Measurements from ENCODE around the gene PIGC.
A peak's percentile ranks its signal among the peaks of the same experiment; 100 is the strongest.
"Not testable (repeated sequence)": the region's sequence is repeated elsewhere in the genome, so short reads cannot be mapped to it uniquely, and the experiment has no call there.

The PIGC gene

GRCh38 chr1:172465617-172466016, 21.7 kb upstream of the PIGC start:
- no peak for DNase-seq

- no peak for DNase-seq
Observed at GRCh38 chr1:172460887-172461315, 17.0 kb upstream of the PIGC start.

- no peak for DNase-seq
Observed at GRCh38 chr1:172460177-172460576, 16.3 kb upstream of the PIGC start.

DNA sequence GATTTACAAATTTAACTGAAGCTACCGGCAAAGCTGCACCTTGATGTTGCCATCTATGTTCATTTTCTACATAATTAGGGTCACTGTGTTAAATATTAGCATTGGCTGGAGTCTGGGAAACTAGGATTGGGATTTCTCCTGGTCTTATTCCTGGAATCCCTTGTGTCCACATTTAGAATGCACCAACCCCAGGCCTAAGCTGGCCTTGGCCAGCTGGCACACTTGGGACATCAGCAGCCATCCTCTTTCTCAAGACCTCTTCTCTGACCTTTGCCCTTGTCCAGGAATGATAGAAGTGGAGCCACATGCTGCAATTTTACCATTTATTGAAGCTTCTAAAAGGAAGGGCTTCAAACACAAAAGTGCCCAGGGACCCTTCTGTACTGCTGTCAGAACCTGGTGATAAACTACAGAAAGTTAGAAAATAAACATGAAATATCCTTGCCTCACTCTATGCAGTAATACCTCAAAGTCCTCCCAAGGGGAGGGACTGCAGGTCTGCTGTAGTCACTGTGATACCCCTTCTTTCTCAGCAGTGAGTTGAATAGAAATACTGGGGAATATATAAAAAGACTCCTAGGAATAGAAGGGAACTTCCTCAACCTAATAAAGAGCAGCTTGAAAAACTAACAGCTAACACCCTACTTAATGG, 13.7 kb upstream of the PIGC start:
- DNase-seq, result no peak

- DNase-seq, result no peak
Observed at GRCh38 chr1:172456344-172456769, 12.5 kb upstream of the PIGC start.

- DNase-seq, result no peak
Observed at GRCh38 chr1:172455451-172455850, 11.6 kb upstream of the PIGC start.

DNA sequence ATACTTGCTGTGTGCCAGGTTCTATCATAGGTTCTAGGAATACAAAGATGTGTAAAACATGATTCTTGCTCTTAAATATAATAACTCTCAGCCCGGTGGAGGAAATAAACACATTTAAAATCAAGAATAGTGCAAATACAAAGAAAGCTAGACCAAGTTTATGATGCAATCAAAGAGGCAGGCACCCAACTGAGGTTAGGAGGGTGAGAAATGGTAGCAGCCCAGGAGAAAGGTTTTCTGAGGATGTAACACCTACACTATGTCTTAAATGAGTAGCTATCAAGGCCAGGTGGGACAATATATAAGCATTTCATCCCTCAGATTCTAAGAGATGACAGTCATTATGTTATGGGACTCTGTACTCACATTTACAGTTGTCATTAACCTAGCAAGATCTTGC, 9.7 kb upstream of the PIGC start:
- no peak for DNase-seq

GRCh38 chr1:172453153-172453545, 9.3 kb upstream of the PIGC start:
- DNase-seq, result no peak

GRCh38 chr1:172452536-172453152, 8.8 kb upstream of the PIGC start:
- no peak for DNase-seq

GRCh38 chr1:172451002-172451443, 7.2 kb upstream of the PIGC start:
- DNase-seq, result no peak

GRCh38 chr1:172450524-172450885, 6.6 kb upstream of the PIGC start:
- DNase-seq, result no peak

DNA sequence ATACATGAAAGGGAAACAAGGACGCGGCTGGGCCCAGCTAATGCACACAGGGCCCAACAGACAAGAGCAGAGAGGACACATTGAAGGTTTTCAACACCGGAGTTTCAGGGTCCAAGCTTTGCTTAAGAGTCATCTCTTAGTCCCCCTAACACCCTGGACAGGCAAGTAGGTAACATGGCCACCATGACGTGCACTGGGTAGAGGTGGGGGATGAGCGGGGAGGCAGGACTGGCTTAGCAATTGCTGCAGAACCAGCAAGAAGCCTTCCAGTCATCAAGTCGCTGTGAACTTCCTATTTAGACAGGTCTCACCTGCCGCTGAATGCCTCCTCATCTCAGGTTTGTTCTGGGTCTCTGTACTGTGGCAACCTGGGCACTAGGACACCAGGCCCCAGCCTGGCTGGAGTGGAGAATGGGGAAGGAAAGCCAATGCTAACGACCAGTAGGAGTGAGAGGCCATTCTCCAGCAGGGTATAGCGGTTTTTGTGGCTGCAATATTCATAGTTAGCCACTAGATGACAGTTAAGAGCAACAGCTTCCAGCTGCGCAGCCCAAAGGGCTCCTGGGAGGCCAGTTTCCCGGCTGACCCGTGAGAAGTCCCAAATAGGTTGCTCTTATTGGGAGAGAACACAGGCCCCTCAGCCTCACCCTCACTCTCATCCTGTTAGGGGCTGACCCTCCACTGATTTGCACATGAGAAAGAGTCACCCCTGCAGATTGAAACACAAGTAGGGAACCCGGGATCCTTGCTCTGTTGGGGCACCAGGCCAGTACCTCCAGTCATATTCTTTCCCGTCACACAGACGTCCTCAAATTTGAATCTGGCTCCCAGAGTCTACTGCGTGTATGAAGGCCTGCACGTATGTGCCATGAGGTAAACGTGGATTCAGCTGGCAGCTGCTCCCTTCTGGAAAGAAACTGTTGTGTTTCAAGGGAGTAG, 6.0 kb upstream of the PIGC start:
- DNase-seq, result peak; percentile 68

DNA sequence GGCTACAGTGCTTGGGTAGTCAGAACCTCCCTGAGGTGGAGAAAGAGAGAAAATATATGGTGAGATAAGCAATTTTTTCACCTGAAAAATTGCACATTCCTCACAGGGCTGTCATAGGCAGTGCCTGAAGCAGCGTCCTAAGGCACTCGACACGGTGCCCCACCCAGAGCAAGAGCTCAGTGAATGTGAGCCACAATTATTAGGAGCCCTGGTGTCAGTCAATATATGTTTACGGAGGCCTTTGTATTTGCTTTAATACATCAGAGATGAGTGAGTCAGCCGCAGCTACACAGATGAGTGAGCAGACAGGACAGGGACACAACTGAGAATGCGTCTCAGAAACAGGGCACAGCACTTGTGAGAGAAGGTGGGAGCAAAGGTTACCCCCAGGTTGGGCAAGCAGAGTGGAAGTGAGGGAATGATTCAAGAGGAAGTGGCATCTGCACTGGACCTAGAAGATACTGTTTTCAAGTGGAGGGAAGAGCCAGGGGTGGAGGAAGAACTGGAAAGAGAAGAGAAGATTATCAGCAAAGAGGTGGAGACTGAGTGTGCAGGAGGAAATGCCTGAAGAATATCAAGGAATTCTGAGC, 5.2 kb upstream of the PIGC start:
- DNase-seq, result no peak

DNA sequence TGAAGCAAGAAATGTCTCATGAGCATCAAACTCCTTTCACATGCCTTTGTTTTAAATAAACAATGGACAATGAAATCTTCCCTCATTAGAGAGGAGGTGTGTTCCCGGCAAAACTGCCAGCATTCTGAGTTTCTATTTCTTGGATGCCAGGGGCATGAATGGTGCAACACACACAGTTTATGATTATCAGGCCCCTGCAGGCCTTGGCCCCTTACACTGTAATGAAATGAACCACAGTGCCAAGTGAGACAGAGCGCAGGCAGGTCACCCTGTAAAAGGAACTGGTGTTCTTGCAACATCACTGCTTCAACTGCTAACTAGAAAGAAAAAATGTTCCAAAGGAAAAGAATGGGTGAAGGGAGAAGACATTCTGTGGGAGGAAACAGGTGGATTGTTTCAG, 3.8 kb upstream of the PIGC start:
- DNase-seq, result no peak

GRCh38 chr1:172446547-172446946, 2.7 kb upstream of the PIGC start:
- DNase-seq, result no peak

DNA sequence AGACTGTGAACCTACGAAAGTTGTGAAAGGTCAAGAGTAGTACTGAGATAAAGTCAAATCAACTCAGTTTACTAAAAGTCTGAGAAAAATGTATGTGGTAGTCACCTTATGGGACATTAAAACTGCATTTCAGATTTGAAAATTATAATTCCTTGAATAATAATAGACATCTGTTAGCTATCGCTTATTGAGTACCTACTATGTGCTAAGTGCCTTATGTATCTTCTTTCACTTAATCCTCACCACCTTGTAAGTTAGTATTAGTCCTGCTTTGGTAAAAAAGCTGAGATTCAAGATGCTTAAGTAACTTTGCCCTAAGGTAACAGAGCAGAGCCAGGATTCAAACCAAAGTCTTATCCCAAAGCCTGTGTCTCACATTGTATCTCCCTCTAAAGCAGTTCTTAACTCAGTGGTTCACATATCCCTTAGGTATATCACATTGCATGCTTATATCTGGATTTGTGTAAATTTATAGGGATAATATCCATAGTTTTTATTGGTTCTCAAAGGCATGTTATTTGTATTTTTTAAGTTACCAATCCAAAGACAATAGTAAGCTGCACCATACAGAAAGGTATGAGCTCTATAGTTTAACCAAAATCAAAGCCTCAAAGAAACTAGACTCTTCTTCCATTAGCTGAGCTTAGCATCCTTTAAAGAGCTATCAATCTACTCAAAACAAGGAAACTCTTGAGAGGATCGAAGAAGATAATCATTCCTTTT, 865 bp downstream of the PIGC start:
- DNase-seq, result no peak

GRCh38 chr1:172442404-172442803, 1.5 kb downstream of the PIGC start:
- DNase-seq, result no peak

GRCh38 chr1:172437183-172437582, 6.7 kb downstream of the PIGC start:
- DNase-seq, result not testable (repeated sequence)

GRCh38 chr1:172431721-172432192, 12.1 kb downstream of the PIGC start:
- no peak for DNase-seq

DNA sequence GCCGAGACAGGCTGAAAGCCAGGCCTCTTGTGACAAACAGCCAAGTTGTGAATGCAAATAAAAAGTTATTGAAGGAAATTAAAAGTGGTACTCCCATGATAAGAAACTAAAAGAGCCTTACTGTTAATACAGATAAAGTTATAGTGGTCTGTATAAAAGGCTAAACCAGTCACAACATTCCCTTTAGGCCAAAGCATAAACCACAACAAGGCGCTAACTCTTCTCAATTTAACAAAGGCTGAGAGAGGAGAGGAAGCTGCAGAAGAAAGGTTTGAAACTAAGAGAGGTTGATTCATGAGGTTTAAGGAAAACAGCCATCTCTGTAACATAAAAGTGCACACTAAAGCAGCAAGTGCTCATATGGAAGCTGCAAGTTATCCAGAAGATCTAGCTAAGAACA, 12.7 kb downstream of the PIGC start:
- DNase-seq, result no peak

DNA sequence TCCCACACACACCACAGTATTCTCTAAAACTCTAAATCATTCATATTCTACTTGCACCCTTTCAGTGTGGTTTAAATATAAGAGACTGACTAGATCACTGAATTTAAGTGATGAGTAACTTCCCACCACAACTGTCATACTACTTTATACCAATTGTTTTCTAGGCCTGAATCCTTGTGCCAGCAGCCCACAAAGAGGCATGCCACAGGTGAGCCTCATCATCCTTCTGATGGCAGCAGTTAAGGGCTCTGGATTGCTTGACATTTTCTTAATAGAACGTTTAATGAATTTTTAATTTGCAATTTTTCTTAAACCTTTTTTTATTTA, 13.8 kb downstream of the PIGC start:
- no peak for DNase-seq

GRCh38 chr1:172429331-172430127, 14.3 kb downstream of the PIGC start:
- DNase-seq, result no peak

All from activated effector memory CD4-positive, alpha-beta T cell treated with anti-CD3 and anti-CD28 coated beads, Interleukin-2, amount 50 U/mL, for 16 hours (primary cell).